Activated T-cell treated with anti-CD3 and anti-CD28 coated beads for 1 hour (primary cell): ENCODE measurements around the gene MMP15.
"Not testable (repeated sequence)": the region's sequence is repeated elsewhere in the genome, so short reads cannot be mapped to it uniquely, and the experiment has no call there.

Experiments
- DNase-seq: peaks from one replicate; pipeline ENCODE4 v3.0.0-alpha.2; 2020; ENCODE audit warnings: low read depth

MMP15 gene

GRCh38 chr16:58025351-58026138 is at the start of gene MMP15:
MMP15 (plus strand) TSS chr16:58025754; CDS start chr16:58026351, 597 bp downstream.
- DNase-seq: peak; percentile 49

DNA sequence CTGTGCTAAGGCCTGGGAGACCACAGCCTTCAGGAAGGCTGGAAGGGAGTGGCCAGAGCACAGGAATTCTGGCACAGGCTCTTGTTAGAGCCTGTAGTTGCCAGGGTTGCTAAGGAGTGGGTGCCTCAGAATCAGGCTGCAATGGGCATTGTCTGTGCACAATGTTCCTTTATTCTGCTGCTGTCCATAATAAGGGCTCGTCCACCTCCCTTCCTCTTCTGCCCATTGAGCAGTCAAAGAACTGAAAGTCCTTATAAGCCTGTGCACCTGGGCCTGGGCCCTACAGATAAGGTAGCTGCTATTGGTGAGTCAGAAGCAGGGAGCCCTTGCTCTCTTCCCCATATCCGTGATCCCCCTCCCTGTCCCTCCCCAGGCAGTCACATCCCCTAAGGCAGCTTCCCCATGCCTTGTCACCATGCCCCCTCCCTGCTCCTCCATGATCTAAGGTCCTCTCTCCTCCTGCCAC is 49.2 kb upstream of the MMP15 start:
- DNase-seq: no peak

DNA sequence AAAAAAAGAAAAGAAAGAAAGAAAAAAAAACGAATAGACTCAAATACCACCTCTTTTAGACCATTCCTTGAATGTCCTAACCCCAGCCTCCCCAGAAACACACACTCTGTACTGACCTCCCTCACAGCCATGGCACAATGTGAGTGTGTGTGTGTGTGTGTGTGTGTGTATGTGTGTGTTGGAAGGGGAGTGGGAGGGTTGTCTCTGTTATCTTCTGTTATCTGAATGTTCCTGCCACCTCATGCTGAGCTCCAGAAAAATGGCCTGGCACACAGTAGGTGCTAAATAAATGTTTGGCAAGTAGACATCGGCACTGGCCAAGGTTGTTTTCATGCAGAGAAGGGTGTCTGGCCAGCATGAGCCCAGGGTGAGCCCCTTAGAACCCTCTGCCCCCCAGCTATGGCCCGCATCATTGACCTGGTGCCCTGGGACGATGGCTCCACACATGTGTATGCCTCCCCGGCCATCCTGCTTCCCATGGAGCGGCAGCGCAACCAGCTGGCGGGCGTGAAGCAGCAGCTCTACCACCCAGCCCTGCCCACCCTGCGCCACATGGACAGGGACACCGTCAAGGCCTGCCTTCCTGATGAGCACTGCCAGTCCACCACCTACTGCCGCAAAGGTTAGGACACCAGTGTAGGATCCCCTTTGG is 48.0 kb upstream of the MMP15 start:
- no peak for DNase-seq

GRCh38 chr16:57978070-57978465 is 47.5 kb upstream of the MMP15 start:
- DNase-seq: not testable (repeated sequence)

DNA sequence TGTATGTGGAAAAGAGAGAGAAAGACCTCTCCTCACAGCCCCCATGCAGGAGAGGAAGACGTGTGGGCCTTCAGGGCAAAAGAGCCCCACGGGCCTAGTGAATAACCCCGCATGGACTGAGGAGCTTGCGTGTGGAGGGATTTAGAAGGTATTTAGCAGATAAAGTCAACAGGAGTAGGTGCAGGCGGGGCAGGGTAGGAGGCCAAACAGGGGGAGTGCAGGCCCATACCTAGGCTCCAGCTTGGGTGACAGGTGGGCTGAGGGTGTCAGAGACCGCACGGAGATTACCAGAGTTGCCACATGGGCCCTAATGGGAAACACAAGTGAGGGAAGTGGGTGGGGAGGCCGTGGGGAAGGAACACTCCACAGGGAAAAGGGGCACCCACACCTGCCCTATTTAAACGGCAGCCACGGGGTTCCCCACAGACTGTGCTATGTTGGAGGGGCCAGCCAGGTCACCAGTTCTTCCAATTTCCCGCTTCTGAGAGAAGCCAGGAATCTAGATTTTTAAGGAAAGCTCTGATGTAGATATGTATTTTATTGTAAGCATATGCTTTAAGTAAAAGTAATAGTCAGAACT is 46.5 kb upstream of the MMP15 start:
- no peak for DNase-seq

- DNase-seq: no peak
These were observed 43.9 kb upstream of the MMP15 start for GRCh38 chr16:57981636-57982035.

GRCh38 chr16:57982385-57982784 is 43.2 kb upstream of the MMP15 start:
- no peak for DNase-seq

DNA sequence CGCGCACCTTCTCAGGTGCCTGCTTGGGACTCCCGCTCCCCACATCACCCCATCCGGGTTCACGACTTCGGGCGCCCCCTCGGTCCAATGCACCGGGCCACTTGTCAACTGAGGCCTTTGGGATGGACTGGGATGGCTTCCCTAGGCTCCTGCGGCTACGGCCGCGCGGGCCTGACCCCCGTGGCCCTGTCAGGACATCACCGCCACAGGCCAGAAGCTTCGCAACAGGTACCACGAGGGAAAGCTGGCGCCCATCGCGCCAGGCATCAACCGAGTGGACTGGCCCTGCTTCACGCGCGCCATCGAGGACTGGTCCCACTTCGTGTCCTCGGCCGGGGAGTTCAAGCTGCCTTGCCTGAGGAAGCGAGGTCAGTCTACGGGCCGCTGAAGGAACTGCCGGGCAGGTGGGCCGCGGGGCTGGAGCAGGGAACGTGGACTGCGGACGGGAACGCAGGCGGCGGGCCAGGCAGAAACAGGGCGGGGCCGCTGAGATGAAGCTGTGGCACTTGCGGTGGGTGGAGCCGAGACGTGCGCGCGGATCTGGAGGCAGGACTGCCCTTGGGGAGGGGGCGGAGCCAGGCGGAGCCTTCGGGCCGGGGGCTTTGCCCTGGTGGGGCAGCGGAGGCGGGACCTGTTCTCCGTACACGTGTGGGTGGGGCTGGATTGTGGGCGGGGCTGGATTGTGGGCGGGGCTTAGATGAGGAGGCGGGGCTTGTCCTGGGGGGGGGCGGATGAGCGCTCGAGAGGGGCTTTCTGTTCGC is 40.9 kb upstream of the MMP15 start:
- peak; percentile 87 for DNase-seq

GRCh38 chr16:57985204-57986181 is 40.1 kb upstream of the MMP15 start:
- no peak for DNase-seq

DNA sequence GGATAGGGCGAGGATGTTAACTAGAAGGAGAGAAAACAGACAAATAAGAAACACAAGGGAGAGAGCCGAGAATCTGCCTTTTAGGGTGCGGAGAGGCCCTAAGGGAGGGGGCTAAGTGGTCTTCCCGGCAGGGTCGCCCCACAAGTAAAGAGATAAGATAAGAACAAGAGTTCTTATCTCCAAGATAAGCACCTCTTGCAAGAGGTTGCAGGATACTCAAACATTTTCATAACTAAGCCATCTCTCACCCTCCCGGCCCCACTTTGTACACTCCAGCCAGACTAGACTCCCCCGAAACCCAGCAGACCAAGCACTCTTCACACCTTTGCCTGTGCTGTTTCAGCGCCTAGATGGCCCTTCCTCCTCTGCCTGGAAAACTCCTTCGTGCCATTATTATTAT is 39.4 kb upstream of the MMP15 start:
- DNase-seq: no peak

DNA sequence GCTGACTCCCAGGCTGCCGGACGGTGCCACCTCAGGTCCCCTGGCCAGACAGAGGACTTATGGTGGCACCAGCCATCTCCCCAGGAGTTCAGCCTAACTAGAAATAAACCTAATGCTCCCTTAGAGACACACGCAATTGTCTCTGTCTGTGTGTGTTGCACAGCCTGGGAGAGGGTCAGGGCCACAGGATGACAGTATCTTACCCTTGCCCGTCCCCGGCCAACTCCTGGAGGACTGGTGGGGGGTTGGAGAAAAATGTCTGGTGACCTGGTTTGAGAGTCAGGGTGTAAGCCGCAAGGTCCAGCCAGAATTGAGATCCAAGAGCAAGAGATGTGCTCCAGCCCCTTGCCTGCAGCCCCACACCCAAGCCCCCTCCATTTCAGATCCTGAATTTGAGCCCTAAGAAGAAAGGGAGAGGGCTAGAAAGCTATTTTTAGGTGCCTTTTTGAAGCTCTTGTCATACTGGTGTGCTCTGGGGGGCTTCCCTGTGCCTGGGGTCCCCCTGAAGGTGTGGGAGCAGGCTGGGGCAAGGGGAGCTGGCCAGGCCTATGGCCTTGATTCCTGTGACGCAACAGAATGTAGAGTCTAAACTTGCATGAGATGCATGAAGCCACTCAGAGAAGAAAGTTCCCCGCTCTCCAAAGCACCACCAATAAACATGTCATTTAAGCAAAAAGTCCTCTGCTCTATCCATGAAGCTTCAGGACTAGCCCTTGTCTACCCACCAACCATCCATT is 37.9 kb upstream of the MMP15 start:
- no peak for DNase-seq

- DNase-seq: no peak
These were observed 36.6 kb upstream of the MMP15 start for GRCh38 chr16:57988929-57989328.

- no peak for DNase-seq
These were observed 33.9 kb upstream of the MMP15 start for GRCh38 chr16:57991551-57992059.

DNA sequence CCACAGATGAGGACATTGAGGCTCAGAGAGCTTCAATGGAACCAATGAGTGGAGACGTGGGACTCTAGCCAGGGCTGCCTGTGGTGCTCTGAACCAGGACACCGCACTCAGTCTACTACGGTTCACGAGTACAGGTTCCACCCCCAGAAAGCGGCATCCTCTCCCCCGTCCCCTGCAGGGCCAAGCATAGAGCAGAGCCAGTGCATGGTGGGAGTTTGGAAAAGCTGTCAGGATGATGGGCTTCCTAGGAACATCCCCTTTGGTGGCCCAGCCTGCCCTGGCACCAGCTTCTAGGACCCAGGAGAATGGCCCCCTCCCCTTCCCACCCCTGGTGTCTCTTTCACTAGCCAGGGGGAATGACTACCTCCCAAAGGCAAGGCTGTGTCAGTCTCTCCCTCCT is 33.5 kb upstream of the MMP15 start:
- DNase-seq: no peak

- DNase-seq: no peak
These were observed 32.1 kb upstream of the MMP15 start for GRCh38 chr16:57993438-57993837.

- no peak for DNase-seq
These were observed 31.7 kb upstream of the MMP15 start for GRCh38 chr16:57993897-57994296.

DNA sequence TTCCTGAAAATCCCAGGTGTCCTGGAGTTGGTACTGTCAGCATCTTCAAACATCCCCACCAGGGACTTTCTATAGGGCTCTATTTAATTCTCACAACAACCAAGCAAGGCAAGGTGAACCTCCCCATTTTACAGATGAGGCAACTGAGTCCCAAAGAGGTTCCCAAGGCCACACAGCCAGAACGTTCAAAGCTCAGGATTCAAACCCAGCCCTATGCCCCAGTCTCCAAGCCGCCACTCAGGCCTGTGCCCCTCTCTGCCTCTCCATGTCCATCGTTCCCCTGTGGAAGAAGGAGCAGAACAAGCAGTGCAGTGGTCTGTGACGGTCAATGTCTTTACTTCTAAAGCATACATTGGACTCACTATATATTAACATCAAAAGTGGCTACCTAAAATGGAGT is 31.2 kb upstream of the MMP15 start:
- DNase-seq: no peak

GRCh38 chr16:57994778-57995177 is 30.8 kb upstream of the MMP15 start:
- peak; percentile 29 for DNase-seq

DNA sequence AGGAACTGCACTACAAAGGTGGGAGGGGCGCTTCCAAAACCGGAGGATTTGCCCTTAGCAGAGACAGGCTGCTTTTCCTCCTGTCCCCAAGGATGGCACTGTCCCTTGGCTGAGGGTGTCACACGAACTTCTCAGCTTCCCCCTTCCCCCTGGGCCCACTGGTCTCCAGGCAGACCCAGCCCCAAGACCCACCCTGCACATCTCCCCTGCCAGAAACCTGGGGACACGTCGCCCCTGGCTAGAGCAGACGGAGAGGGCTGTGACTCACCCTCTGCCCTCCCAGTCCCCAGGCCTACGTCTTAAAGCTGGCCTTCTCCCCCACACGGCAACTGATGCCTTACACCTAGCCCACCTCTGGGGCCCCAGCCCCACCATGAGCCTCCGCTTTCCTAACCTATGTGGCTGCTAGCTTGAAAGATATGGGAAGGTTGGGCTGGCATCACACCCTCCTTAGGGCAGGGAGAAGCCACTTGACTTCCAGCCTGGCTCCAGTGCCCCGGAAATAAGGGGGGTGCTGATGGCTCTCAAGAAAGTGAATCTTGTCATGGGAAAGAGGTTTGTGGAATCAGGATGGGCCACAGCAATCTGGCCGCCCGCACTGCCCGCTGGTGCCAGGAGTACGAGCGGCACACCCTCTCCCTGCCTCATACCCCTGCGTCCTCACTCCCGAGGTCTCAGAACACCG is 29.7 kb upstream of the MMP15 start:
- no peak for DNase-seq
